Dermis blood vessel endothelial cell (primary cell): ENCODE results near the gene HHLA2. TPM values are rescaled to one million over a fixed set of nuclear protein-coding genes. Genes with fewer than 3 reads are reported as not detected.

Experiments used
- total RNA-seq: library from RNA; depleted of rRNA; stranded (reverse); fragments of >200 nt; gene quantifications from 2 replicates; pipeline ENCODE4 v1.2.3, GENCODE V29; 2014

Gene HHLA2
- total RNA-seq, 1 donor from 2014 or later = under 0.01 TPM

Other genes starting within 250 kb of the HHLA2 start
- 85.6 and 113 TPM in 2 replicates for gene CD47, start 205.5 kb upstream of the HHLA2 start, total RNA-seq
- 25.7 and 27.0 TPM in 2 replicates for gene IFT57, start 74.1 kb upstream of the HHLA2 start, total RNA-seq
- under 0.01 and 0.05 TPM in 2 replicates for gene MYH15, start 214.0 kb downstream of the HHLA2 start, total RNA-seq